OCI-LY1 (cell line): Measurements from ENCODE around the gene DVL1.

Source experiments
- H2AFZ ChIP-seq: fragments of 200-600 bp; sonication (generic), shearing (Covaris generic); 2 replicates; pipeline ENCODE4 v1.6.0; 2014; ENCODE audit warnings: antibody characterized with exemption, mild to moderate bottlenecking, low read length
- H3F3A ChIP-seq: fragments of 200-600 bp; sonication (generic), shearing (Covaris generic); 2 replicates; pipeline ENCODE4 v1.6.0; 2014; ENCODE audit warnings: mild to moderate bottlenecking, antibody characterized with exemption, low read length, moderate library complexity; ENCODE audit not compliant: insufficient read depth
- H3K27ac ChIP-seq: fragments of 200-600 bp; sonication (generic); 2 replicates; pipeline ENCODE4 v1.5.1; 2014; ENCODE audit warnings: low read length, mixed run types, mild to moderate bottlenecking, low read depth; ENCODE audit not compliant: poor library complexity, severe bottlenecking
- H3K27me3 ChIP-seq: fragments of 200-600 bp; sonication (generic); 2 replicates; pipeline ENCODE4 v1.6.0; 2014; ENCODE audit warnings: antibody characterized with exemption, mild to moderate bottlenecking, low read length, moderate library complexity; ENCODE audit not compliant: insufficient read depth
- H3K36me3 ChIP-seq: fragments of 200-600 bp; sonication (generic); 2 replicates; pipeline ENCODE4 v1.6.1; 2014; ENCODE audit warnings: mild to moderate bottlenecking, antibody characterized with exemption, low read length, moderate library complexity, mixed read lengths; ENCODE audit not compliant: insufficient read depth
- H3K4me1 ChIP-seq: fragments of 200-600 bp; sonication (generic); 2 replicates; pipeline ENCODE4 v1.5.1; 2014; ENCODE audit warnings: mild to moderate bottlenecking, low read length, moderate library complexity; ENCODE audit not compliant: insufficient read depth, severe bottlenecking
- H3K4me2 ChIP-seq: fragments of 200-600 bp; sonication (generic), shearing (Covaris generic); 2 replicates; pipeline ENCODE4 v1.6.1; 2014; ENCODE audit warnings: low read length
- H3K4me3 ChIP-seq: fragments of 200-600 bp; sonication (generic); 2 replicates; pipeline ENCODE4 v1.5.1; 2014; ENCODE audit warnings: low read length, low read depth, mild to moderate bottlenecking, mixed read lengths; ENCODE audit not compliant: poor library complexity, severe bottlenecking
- H3K79me2 ChIP-seq: fragments of 200-600 bp; shearing (Covaris generic); 2 replicates; pipeline ENCODE4 v1.6.1; 2016; ENCODE audit warnings: mixed run types, low read length, mixed read lengths; ENCODE audit not compliant: insufficient read depth
- H3K9ac ChIP-seq: fragments of 200-600 bp; sonication (generic), shearing (Covaris generic); 2 replicates; pipeline ENCODE4 v1.6.1; 2014; ENCODE audit warnings: mild to moderate bottlenecking, low read length, mixed read lengths
- H3K9me2 ChIP-seq: fragments of 200-600 bp; sonication (generic), shearing (Covaris generic); 2 replicates; pipeline ENCODE4 v1.6.1; 2014; ENCODE audit warnings: low read depth, mild to moderate bottlenecking, low read length, mixed read lengths
- H3K9me3 ChIP-seq: fragments of 200-600 bp; shearing (Covaris generic); 2 replicates; pipeline ENCODE4 v1.6.1; 2014; ENCODE audit warnings: low read length, mixed read lengths
- H4K20me1 ChIP-seq: fragments of 200-600 bp; sonication (generic), shearing (Covaris generic); 2 replicates; pipeline ENCODE4 v1.6.0; 2016; ENCODE audit warnings: mild to moderate bottlenecking, low read length; ENCODE audit not compliant: insufficient read depth
- EZH2 ChIP-seq: fragments of 200-600 bp; sonication (generic), shearing (Covaris generic); IDR thresholded peaks from 2 replicates; pipeline ENCODE4 v1.8.0; 2017; ENCODE audit warnings: borderline replicate concordance, mixed run types, mild to moderate bottlenecking, antibody characterized with exemption, low read length, moderate library complexity, mixed read lengths
- TF ChIP-seq, protein P1 (sequence below): fragments of 200-600 bp; sonication (generic), shearing (Covaris generic); IDR thresholded peaks from 2 replicates; pipeline ENCODE4 v1.5.1; 2017; ENCODE audit warnings: mild to moderate bottlenecking, antibody characterized with exemption, low read length, moderate library complexity, mixed read lengths

Gene DVL1

DNA sequence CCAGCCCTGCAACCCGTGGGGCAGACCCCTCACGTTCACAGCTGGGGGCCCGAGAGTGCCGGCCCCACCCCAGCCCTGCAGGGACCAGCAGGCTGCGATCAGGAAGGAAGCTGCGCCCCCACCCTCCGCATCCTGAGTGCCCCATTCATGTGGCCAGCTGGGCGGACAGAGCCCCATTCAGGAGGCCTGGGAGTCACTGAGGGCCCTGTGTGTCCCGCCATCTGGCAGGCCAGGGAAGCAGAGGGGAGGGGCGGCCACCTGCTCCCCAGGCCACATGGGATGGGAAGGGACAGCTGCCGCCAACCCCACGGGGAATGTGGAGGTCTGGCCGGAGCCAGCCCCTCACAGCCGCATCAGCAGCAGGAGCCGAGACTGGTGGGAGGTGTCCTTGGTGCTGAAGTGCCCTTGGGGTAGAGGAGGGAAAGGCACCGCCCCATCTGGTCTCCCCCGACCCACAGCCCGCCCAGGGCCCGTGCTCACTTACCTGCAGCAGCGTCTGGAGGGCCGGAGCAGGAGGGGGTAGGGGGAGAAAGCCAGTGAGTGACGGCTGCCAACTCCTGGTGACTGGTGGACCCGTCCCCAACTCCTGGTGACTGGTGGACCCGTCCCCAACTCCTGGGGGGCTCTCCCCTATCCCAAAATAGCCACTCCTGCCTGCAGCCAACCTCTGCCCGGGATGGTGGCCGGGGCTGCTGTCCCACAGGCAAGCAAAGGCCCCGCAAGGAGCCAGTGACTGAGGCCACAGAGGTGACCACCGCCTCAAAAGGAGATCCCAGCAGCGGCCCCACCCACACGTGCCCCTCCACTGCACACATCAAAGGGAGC, 50.1 kb downstream of the DVL1 start:
- H3K27ac ChIP-seq: no peak overlapping the region
- H4K20me1 ChIP-seq: no peaks in the 10 kb centered on the region
- no peaks in the 10 kb centered on the region for H3K9me2 ChIP-seq
- H3K79me2 ChIP-seq: no peaks in the 10 kb centered on the region
- no peak overlapping the region for H3K9ac ChIP-seq
- H3K36me3 ChIP-seq: no peaks in the 10 kb centered on the region
- no peak overlapping the region for H3K4me3 ChIP-seq
- no peaks in the 10 kb centered on the region for H3K27me3 ChIP-seq
- no peak overlapping the region for H3K4me2 ChIP-seq
- H3K9me3 ChIP-seq: no peaks in the 10 kb centered on the region
- no peaks in the 10 kb centered on the region for H3F3A ChIP-seq
- no peak overlapping the region for H2AFZ ChIP-seq
- no peaks in the 10 kb centered on the region for H3K4me1 ChIP-seq
- no peak for TF ChIP-seq EZH2
- TF ChIP-seq, protein P1, sequence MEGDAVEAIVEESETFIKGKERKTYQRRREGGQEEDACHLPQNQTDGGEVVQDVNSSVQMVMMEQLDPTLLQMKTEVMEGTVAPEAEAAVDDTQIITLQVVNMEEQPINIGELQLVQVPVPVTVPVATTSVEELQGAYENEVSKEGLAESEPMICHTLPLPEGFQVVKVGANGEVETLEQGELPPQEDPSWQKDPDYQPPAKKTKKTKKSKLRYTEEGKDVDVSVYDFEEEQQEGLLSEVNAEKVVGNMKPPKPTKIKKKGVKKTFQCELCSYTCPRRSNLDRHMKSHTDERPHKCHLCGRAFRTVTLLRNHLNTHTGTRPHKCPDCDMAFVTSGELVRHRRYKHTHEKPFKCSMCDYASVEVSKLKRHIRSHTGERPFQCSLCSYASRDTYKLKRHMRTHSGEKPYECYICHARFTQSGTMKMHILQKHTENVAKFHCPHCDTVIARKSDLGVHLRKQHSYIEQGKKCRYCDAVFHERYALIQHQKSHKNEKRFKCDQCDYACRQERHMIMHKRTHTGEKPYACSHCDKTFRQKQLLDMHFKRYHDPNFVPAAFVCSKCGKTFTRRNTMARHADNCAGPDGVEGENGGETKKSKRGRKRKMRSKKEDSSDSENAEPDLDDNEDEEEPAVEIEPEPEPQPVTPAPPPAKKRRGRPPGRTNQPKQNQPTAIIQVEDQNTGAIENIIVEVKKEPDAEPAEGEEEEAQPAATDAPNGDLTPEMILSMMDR: no peak

DNA sequence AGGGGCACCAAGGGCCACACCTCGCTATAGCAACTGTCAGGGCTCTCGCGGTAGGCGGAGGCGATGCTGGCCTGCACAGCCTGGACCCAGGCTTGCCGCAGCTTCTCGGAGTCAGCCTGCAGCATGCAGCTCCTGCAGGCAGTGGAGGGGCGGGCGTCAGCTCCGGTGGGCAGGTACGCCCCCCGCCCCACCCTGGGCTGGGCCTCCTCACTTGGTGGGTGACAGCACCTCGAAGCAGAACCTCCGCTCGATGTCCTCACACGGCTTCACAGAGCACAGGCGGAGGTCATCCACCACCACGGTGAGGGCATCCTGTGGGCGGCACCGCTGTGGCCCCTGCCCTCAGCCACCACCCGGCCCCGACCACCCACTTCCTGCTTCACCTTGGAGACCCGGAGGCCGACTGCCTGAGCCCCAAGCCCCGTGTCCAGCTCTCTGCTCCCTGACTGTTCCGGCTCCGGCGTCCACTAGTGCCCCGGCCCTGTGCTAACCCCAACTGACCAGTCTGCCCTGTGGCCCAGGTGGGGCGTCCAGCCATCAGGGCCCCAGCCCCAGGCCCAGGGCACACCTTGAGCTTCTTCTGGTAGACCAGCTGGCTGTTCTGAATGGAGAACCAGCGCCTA, 51.3 kb downstream of the DVL1 start:
- H3K4me3 ChIP-seq: no peak overlapping the region
- H2AFZ ChIP-seq: no peak overlapping the region
- H3K27ac ChIP-seq: no peak overlapping the region
- no peaks in the 10 kb centered on the region for H4K20me1 ChIP-seq
- no peaks in the 10 kb centered on the region for H3F3A ChIP-seq
- no peaks in the 10 kb centered on the region for H3K27me3 ChIP-seq
- no peaks in the 10 kb centered on the region for H3K9me2 ChIP-seq
- no peak overlapping the region for H3K4me2 ChIP-seq
- H3K9me3 ChIP-seq: no peaks in the 10 kb centered on the region
- H3K36me3 ChIP-seq: no peaks in the 10 kb centered on the region
- no peak overlapping the region for H3K9ac ChIP-seq
- TF ChIP-seq, protein P1: no peak
- TF ChIP-seq EZH2: no peak
- H3K79me2 ChIP-seq: no peaks in the 10 kb centered on the region
- no peaks in the 10 kb centered on the region for H3K4me1 ChIP-seq

DNA sequence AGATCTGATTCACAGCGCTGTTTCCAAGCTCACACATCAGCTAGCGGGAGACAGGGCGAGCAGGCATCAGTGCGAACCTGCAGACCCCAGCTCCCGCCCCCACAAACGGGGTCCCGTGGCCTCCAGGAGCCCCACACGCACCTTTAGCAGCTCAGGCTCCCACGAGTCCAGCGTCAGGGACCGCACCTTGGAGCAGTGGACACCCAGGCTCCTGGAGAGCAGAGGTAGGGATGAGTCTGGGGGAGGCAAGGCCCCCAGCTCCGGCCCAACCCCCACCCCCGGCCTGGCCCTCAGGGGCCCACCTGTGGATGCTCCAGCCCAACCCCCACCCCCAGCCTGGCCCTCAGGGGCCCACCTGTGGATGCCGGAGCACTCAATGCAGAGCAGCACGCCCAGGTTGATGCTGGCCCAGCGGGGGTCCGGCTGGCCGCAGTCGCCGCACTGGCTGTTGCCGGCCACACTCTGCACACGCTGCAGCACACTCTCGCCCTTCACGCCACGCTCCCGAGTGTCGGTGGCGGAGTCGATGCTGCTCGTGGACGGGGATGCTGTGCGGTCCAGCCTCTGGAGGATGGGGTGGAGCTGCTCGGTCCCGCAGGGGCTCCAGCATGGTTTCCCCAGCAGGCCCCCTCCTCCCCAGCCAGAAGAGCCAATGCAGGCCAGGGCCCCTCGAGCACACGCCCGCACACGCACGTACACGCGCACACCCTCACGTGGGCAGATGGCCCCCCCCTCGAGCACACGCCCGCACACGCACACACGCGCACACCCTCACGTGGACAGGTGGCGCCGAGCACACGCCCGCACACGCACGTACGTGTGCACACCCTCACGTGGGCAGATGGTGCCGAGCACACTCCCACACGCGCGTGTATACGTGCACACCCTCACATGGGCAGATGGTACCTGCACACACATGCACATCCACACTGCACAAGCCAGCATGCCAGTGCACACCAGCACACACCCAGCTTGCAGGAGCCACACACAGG, 52.9 kb downstream of the DVL1 start:
- H3F3A ChIP-seq: no peaks in the 10 kb centered on the region
- no peak overlapping the region for H3K9ac ChIP-seq
- H3K9me3 ChIP-seq: no peaks in the 10 kb centered on the region
- no peak overlapping the region for H3K4me3 ChIP-seq
- no peaks in the 10 kb centered on the region for H4K20me1 ChIP-seq
- H3K4me2 ChIP-seq: no peak overlapping the region
- no peak overlapping the region for H3K27ac ChIP-seq
- no peaks in the 10 kb centered on the region for H3K27me3 ChIP-seq
- TF ChIP-seq EZH2: no peak
- TF ChIP-seq, protein P1: no peak
- H3K79me2 ChIP-seq: no peaks in the 10 kb centered on the region
- H3K9me2 ChIP-seq: no peaks in the 10 kb centered on the region
- H3K4me1 ChIP-seq: no peaks in the 10 kb centered on the region
- H2AFZ ChIP-seq: no peak overlapping the region
- H3K36me3 ChIP-seq: no peaks in the 10 kb centered on the region
